Psoas muscle (tissue), 8 donors: Measurements from ENCODE around the gene SARDH. TPM values are rescaled to one million over a fixed set of nuclear protein-coding genes. Genes with fewer than 3 reads are reported as not detected.
A peak's percentile ranks its signal among the peaks of the same experiment; 100 is the strongest.

Experiments
- ATAC-seq, 4 donors: fragments of 200-7000 bp; cut with Tn5 transposase; one replicate each; pipeline ENCODE4 v1.9.1; 2020; ENCODE audit warnings: moderate library complexity in 3 of 4, mild to moderate bottlenecking in 2 of 4
- DNase-seq, 2 donors: peaks; one replicate each; pipeline ENCODE4 v3.0.0-alpha.2; 2020
- H3K27ac ChIP-seq: fragments of 200-600 bp; one replicate; pipeline ENCODE4 v1.8.0; 2022
- H3K27me3 ChIP-seq, 3 donors: fragments of 200-600 bp in 1 of 3; one replicate each; pipeline versions ENCODE4 v1.6.1 to v1.8.0; 2013 to 2022; ENCODE audit warnings: low read length in 2 of 3, mild to moderate bottlenecking in 2 of 3, moderate library complexity in 1 of 3; ENCODE audit not compliant: insufficient read depth in 3 of 3
- H3K36me3 ChIP-seq, 2 donors: fragments of 200-600 bp in 1 of 2; one replicate each; pipeline versions ENCODE4 v1.6.1 to v1.8.0; 2013 to 2022; ENCODE audit warnings: low read depth in 1 of 2, mild to moderate bottlenecking in 1 of 2, moderate library complexity in 1 of 2; ENCODE audit not compliant: insufficient read depth in 1 of 2
- H3K4me1 ChIP-seq: fragments of 200-600 bp; one replicate; pipeline ENCODE4 v1.8.0; 2022
- H3K4me3 ChIP-seq: fragments of 200-600 bp; one replicate; pipeline ENCODE4 v1.8.0; 2022; ENCODE audit warnings: mild to moderate bottlenecking
- H3K9me3 ChIP-seq: fragments of 200-600 bp; one replicate; pipeline ENCODE4 v1.8.0; 2022
- WGBS, 3 donors: extraction: QIAGEN DNeasy Blood & Tissue Kit; methylation state at CpG; one replicate each; pipeline versions ENCODE4 v1.1.6 to v1.1.7; 2013; 5-methylcytosine and 5-hydroxymethylcytosine counted together
- intact Hi-C, 2 donors: fragments of 100-400 bp; cut with DNase I; formaldehyde crosslinking; loops; one replicate each; pipeline versions ENCODE4 v1.11.0 to v1.14.2; 2022
- polyA plus RNA-seq, 3 donors: library from polyadenylated mRNA; stranded (reverse); fragments of 200-250 nt; gene quantifications; one replicate each; pipeline ENCODE4 v1.2.3, GENCODE V29; 2013
- total RNA-seq, 4 donors: library from RNA; stranded (reverse); fragmentation: NEBNext Ultra II Directional in 2 of 4; extraction: Animal tissue kit (Norgen Biotek cat#: 25700) in 2 of 4; gene quantifications; one replicate each; pipeline versions ENCODE4 v1.2.1 to v1.2.4, GENCODE V29; 2021 to 2023
- TF ChIP-seq, protein P1 (sequence below): fragments of 200-600 bp; IDR thresholded peaks from one replicate; pipeline ENCODE4 v1.8.0; 2022; ENCODE audit warnings: antibody characterized with exemption
- donor health status: healthy with polysubstance abuse.
- donor health status: DM: no; HTN: no; CAD: no; lungs with moderate emphysema.
- donor health status: Bipolar disorder and iron deficiency.
- donor health status: healthy.
- donor health status: DM: yes; HTN: yes; CAD: no.
- donor health status: DM: no; HTN: no; CAD: no.
- donor health status: DM: no; HTN: no; CAD: no.
- donor health status: DM: yes; HTN: yes; CAD: no.

SARDH gene
- total and polyA plus RNA-seq, 7 donors, result 0.16 to 2.5 (median 0.62) TPM

DNA sequence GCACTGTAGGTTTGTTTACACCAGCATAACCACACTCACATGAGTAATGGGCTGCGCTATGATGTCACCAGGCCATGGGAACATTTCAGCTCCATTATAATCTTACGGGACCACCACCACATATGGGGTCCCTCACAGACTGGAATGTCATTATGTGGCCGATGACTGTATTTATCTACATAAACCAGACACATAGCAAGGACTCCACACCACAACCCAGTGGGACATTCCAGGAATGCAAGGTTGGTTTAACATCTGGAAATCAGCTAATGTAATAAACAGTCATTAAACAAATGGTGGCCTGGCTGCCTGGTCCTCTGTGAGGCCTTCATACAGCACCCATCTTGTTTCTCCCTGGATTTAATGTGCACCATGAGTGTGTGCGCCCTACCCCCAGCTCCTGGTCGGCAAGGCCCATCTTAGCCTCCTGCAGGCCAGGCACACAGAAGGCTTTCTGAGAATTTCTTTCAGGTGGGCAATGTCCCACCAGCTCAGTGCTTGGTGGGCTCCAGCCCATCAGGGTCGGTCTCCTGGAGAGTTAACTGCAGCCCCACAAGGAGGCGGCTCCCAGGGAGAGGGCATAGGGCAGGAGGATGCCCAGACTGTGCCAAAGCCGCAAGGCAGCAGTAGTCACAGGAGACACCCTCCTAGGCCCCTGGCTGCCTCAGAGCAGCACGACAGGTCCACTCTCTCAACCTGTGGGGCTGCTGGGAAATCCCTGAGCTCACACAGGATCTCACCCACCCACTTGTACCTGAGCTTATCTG is 35.9 kb upstream of the SARDH start:
- no peak overlapping the region for H3K27ac ChIP-seq
- DNase-seq (peak in 1 of 2 donors; percentile 2), ATAC-seq (no peak)
- H3K27me3 ChIP-seq, result no peaks in the 10 kb centered on the region
- H3K9me3 ChIP-seq, result no peaks in the 10 kb centered on the region
- 77 to 98% (median 96%) methylated on average over 9 of the region's 9 CpGs for WGBS, 3 donors
- no peaks in the 10 kb centered on the region for H3K4me1 ChIP-seq
- intact Hi-C loops, result no loop called here
- no peaks in the 10 kb centered on the region for H3K36me3 ChIP-seq
- TF ChIP-seq, protein P1, sequence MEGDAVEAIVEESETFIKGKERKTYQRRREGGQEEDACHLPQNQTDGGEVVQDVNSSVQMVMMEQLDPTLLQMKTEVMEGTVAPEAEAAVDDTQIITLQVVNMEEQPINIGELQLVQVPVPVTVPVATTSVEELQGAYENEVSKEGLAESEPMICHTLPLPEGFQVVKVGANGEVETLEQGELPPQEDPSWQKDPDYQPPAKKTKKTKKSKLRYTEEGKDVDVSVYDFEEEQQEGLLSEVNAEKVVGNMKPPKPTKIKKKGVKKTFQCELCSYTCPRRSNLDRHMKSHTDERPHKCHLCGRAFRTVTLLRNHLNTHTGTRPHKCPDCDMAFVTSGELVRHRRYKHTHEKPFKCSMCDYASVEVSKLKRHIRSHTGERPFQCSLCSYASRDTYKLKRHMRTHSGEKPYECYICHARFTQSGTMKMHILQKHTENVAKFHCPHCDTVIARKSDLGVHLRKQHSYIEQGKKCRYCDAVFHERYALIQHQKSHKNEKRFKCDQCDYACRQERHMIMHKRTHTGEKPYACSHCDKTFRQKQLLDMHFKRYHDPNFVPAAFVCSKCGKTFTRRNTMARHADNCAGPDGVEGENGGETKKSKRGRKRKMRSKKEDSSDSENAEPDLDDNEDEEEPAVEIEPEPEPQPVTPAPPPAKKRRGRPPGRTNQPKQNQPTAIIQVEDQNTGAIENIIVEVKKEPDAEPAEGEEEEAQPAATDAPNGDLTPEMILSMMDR, result no peak
- no peak overlapping the region for H3K4me3 ChIP-seq

DNA sequence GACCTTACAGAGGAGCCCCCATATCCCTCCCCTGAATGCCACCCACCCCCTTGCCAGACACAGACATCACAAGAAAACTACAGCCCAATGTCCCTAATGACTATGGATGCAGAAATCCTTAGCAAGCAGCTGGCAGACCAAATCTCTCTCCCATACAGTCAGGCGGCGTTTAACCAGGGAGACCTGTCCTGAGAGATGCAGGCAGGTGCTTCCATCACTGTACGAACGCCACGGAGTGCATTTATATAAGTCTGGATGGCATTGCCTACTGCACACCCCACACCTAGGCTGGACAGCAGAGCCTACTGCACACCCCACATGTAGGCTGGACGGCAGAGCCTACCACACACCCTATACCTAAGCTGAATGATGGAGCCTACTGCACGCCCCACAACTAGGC is 34.4 kb upstream of the SARDH start:
- DNase-seq (no peak), ATAC-seq (no peak)
- Histone ChIP-seq H3K36me3 (no peaks in the 10 kb centered on the region), H3K27me3 (no peaks in the 10 kb centered on the region), H3K4me3 (no peak overlapping the region), H3K27ac (no peak overlapping the region), H3K9me3 (peaks cover 1% of the 10 kb centered on the region), H3K4me1 (no peaks in the 10 kb centered on the region)
- WGBS, 3 donors, result 89 to 99% (median 96%) methylated on average over 7 of the region's 7 CpGs
- TF ChIP-seq, protein P1, result no peak
- intact Hi-C loops, result no loop called here

DNA sequence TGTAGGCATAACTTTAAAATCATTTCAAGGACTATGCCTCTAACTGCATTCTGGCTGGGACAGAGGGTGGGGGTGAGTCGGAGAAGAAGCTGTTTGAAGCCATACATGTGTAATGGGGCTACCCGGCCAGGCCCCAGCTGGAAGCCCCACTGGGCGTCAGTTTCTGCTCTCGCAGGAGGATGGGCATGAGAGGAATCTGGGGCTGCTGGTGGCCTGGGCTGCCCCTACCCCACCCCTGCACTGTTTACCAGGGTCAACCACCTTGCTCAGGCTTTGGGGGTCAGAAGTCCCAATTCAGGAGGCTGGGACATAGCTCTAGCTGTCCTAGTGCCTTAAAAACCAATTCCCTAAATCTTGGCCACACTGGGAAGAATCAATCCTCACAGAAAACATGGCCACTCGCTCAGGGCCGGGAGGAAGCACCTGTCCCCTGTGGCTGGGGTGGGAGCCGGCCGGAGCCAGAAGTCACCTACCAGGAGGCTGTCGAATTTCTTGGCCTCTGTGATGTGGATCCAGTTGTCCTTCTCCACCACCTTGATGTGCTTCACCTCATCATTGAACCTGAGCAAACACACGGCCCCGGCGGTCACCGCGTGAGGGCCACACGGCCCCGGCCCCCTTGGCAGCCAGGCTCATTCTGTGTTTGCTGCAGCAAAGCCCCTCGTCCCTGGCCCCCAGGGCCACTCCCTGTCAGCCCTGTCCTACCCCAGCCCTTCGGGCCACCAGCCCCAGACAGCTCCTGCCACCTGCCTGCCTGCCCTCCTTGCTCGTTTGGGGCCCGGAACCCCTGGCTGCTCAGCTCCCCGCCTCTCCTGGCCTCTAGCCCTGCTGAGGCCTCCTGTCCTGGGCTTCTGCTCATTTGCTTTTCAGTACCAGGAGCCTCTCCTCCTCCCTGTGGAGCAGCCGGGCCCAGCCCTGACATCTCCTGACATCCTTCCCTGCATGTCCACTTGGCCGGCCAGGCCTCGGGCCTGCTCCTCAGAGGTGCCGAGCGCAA is 33.6 kb upstream of the SARDH start:
- ATAC-seq (no peak), DNase-seq (peak; percentile 9 to 46)
- TF ChIP-seq, protein P1, result no peak
- Histone ChIP-seq H3K9me3 (peaks cover 9% of the 10 kb centered on the region), H3K36me3 (no peaks in the 10 kb centered on the region), H3K4me1 (no peaks in the 10 kb centered on the region), H3K27ac (no peak overlapping the region), H3K27me3 (no peaks in the 10 kb centered on the region), H3K4me3 (no peak overlapping the region)
- intact Hi-C loops, result no loop called here
- 86 to 91% (median 88%) methylated on average over 23 to 26 of the region's 26 CpGs for WGBS, 3 donors

DNA sequence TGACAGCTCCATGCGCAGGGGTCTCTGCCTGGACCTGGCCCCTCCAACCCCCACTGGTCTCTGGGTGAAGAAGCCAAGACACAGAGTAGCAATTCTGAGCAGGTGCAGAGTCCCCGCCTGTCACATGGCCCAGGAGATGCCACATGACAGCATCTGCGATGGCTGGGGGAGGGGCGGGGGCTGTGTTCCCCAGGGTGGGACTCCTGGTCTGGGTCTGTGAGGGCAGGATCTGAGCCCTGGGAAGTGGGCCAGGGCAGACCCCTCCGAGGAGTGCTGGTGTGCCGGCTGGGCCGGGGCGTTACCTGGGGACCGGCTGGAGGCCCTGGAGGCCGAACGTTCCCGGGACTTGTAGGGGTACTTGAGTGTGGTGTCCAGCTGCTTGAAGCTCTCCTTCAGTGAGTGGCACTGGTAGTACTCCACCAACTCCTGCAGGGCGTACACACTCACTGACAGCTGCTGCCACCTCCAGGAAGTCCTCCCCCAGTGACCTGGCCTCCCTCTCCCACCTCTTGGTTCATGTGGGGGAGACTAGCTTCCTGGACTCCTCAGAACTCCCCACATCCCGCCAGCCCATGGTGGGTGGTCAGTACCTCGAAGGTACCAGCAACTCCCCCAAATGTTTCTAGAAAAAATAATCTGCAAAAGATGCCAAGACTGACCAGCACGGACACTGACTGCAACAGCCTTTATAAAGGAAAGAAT is 32.1 kb upstream of the SARDH start:
- Histone ChIP-seq H3K4me3 (no peak overlapping the region), H3K27me3 (no peaks in the 10 kb centered on the region), H3K36me3 (no peaks in the 10 kb centered on the region), H3K27ac (no peak overlapping the region), H3K9me3 (peaks cover 11% of the 10 kb centered on the region), H3K4me1 (no peaks in the 10 kb centered on the region)
- 86 to 89% (median 89%) methylated on average over 12 to 16 of the region's 16 CpGs for WGBS, 3 donors
- TF ChIP-seq, protein P1, result no peak
- DNase-seq, result peak; percentile 10 to 50
- ATAC-seq, result no peak
- intact Hi-C loops, result no loop called here
